ENCODE measurements around the gene IMPA2.

IMPA2 gene

DNA sequence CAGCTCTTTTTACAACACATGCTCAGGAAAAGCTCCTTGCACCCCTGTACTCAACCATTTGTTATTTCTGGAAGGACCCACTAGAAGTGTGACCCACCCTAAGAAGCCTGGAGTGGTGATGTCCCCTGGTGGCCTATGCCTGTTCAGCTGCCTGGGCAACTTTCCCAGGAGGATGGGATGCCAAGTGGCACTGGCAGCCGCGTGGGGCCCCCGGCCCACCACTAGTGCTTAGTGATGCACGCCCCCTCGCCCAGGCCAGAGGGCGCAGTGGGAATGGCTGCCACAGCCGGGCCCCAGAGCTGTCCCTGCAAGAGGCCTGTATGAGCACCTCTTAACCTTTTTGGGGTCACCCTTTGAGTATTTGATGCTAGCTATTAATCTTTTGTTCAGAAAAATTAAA, 18.1 kb downstream of the IMPA2 start:
- Histone ChIP-seq H3K36me3 (peaks cover 12 to 28% (median 19%) of the 10 kb centered on the region in 3 donors), H3K4me3 (no peak overlapping the region), H3K4me1 (peaks cover 0 to 10% (median 4%) of the 10 kb centered on the region in 4 donors), H3K27me3 (no peaks in the 10 kb centered on the region), H3K27ac (no peak overlapping the region), H3K9me3 (no peaks in the 10 kb centered on the region)
- intact Hi-C loops (cut with DNase I; ENCODE audit: low total_unique reads): no loop called here
- TF ChIP-seq, protein P1, sequence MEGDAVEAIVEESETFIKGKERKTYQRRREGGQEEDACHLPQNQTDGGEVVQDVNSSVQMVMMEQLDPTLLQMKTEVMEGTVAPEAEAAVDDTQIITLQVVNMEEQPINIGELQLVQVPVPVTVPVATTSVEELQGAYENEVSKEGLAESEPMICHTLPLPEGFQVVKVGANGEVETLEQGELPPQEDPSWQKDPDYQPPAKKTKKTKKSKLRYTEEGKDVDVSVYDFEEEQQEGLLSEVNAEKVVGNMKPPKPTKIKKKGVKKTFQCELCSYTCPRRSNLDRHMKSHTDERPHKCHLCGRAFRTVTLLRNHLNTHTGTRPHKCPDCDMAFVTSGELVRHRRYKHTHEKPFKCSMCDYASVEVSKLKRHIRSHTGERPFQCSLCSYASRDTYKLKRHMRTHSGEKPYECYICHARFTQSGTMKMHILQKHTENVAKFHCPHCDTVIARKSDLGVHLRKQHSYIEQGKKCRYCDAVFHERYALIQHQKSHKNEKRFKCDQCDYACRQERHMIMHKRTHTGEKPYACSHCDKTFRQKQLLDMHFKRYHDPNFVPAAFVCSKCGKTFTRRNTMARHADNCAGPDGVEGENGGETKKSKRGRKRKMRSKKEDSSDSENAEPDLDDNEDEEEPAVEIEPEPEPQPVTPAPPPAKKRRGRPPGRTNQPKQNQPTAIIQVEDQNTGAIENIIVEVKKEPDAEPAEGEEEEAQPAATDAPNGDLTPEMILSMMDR (IDR thresholded peaks at IDR 0.05): no peak
- no peak for DNase-seq

DNA sequence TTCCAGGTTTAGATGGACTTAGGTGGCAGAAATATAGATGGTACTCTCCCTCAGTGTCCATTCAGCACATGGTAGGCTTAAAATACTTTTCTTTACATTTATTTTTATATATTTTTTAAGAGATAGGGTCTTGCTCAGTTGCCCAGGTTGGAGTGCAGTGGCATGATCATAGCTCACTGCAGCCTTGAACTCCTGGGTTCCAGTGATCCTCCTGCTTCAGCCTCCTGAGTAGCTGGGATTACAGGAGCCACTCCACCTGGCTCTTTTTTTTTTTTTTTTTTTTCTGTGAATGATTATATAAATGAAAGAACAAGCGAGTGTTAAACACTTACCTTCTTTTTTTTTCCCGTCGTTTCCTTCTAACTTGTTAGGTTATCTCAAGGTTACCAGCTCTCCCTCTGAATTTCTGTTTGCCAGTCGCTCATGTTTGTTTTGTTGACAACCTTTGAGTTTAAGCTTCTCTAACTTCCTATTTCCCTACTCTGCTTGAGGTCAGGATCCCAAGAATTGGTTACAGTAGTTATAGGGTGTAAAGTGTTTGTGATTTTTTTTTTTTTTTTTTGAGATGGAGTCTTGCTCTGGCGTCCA, 18.9 kb downstream of the IMPA2 start:
- Histone ChIP-seq H3K4me3 (no peak overlapping the region), H3K4me1 (peaks cover 0 to 8% (median 2%) of the 10 kb centered on the region in 4 donors), H3K27ac (no peak overlapping the region), H3K9me3 (no peaks in the 10 kb centered on the region), H3K27me3 (no peaks in the 10 kb centered on the region), H3K36me3 (peaks cover 12 to 32% (median 19%) of the 10 kb centered on the region in 3 donors)
- TF ChIP-seq, protein P1 (IDR thresholded peaks at IDR 0.05): no peak
- DNase-seq: no peak
- intact Hi-C loops (cut with DNase I; ENCODE audit: low total_unique reads): no loop called here

DNA sequence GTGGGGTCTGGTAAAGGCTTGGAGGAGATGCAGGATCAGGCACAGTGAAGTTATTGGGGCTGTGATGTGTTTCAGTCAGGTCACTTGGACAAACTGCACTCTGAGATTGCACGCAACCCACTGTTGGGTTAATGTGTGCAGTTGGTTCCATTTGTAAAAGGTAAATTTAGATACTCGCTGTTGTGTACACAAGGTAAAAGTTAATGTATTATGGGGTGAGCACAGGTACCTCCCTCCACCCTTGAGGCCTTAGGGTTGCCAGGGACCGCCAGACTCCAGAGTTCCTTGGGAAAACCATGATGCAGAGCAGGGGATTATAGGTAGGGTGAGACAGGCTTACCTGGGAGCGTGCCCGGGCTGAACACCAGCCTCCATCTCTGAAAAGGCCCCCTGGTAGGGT, 20.1 kb downstream of the IMPA2 start:
- no peak overlapping the region for H3K27ac ChIP-seq
- no peak overlapping the region for H3K4me3 ChIP-seq
- intact Hi-C loops (cut with DNase I; ENCODE audit: low total_unique reads): no loop called here
- H3K36me3 ChIP-seq: peaks cover 12 to 42% (median 19%) of the 10 kb centered on the region in 3 donors
- H3K9me3 ChIP-seq: no peaks in the 10 kb centered on the region
- no peak for DNase-seq
- no peaks in the 10 kb centered on the region for H3K4me1 ChIP-seq
- H3K27me3 ChIP-seq: no peaks in the 10 kb centered on the region
- TF ChIP-seq, protein P1 (IDR thresholded peaks at IDR 0.05): no peak

DNA sequence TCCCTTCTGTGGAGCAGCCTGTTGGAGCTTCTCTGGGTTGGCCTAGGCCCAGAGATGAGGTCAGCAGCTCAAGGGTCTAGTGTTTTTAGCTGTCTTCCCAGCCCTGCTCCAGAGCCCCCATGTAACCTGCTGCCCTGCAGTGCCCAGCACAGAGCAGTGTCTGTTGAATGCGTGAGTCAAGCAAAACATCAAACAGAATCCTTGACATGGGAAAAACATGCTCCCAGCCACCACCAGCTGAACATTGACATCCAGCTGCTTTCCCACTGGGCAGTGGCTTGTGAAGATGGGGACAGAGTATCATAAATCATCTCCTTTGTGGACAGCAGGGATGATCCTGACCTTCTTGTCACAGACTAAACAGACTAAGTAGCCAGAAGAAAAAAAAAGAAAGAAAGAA, 22.6 kb downstream of the IMPA2 start:
- intact Hi-C loops (cut with DNase I; ENCODE audit: low total_unique reads): no loop called here
- Histone ChIP-seq H3K27ac (no peak overlapping the region), H3K9me3 (no peaks in the 10 kb centered on the region), H3K4me1 (no peaks in the 10 kb centered on the region), H3K4me3 (no peak overlapping the region), H3K36me3 (peaks cover 12 to 58% (median 19%) of the 10 kb centered on the region in 3 donors), H3K27me3 (no peaks in the 10 kb centered on the region)
- DNase-seq: no peak
- TF ChIP-seq, protein P1 (IDR thresholded peaks at IDR 0.05): no peak

DNA sequence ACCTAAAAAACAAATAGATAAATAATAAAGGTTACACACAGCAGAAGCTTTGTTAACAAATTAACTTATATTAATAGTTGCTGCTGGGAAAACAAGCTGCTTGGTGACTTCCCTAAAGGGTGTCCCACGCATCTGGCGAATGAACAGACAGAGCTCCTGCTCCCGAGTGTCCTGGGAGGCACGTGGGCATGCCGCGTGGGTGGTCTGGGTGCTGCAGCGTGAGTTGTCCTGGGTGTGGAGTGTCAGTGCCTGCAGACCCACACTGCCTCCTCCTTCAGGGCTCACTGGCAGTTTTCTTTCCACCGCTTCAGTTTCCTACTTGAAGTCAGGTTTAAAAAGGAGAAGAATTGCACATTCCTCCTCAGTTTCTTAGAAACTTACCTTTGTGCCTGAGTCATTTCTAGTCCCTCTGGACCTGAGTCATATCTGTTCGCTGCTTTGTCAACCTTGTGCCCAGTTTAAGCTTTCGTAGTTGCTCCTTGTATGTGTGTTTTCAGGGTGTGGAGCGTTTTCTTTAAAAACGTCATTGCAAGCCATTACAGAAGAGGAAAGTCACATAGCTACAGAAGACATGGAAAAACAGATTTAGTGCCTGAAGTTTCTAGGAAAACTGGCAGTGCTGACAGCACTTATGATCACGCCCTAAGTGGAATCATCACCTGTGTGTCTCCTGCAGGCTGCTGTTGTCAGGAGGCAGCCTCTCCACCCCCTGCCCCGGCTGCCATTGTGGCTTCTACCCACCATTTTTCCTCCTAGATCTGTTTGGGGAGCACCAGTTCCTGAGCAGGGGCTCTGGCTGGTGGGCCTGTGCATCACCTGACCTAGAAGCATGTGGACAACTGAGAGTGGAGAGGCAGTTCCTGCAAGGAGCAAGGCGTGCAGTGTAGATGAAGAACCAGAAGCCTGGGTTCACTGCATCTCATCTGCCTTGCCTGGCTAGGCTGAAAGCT, 24.5 kb downstream of the IMPA2 start:
- no peak overlapping the region for H3K4me3 ChIP-seq
- DNase-seq: no peak

More for the DNA sequence above, 24.5 kb downstream of the IMPA2 start:
- H3K9me3 ChIP-seq: no peaks in the 10 kb centered on the region
- no peaks in the 10 kb centered on the region for H3K27me3 ChIP-seq
- no peaks in the 10 kb centered on the region for H3K4me1 ChIP-seq
- H3K27ac ChIP-seq: no peak overlapping the region
- TF ChIP-seq, protein P1 (IDR thresholded peaks at IDR 0.05): no peak
- H3K36me3 ChIP-seq: peaks cover 11 to 52% (median 12%) of the 10 kb centered on the region in 3 donors
- intact Hi-C loops (cut with DNase I; ENCODE audit: low total_unique reads): no loop called here
